HL-60 (cell line): ENCODE data around the gene NKX2-3.

Experiments used
- DNase-seq, 2 experiments: peaks; one replicate each; pipeline ENCODE4 v3.0.0-alpha.2; 2010 to 2020; ENCODE audit warnings: low read depth in 1 of 2, low spot score in 1 of 2
- H3K27ac ChIP-seq: fragments of 250-450 bp; sonication (Bioruptor Pico); replicated peaks from 2 replicates; pipeline ENCODE4 v1.5.1; 2020; ENCODE audit warnings: mild to moderate bottlenecking, moderate library complexity
- H3K27me3 ChIP-seq: fragments of 250-450 bp; sonication (Bioruptor Pico); 2 replicates; pipeline ENCODE4 v1.5.1; 2021; ENCODE audit warnings: mild to moderate bottlenecking, moderate library complexity; ENCODE audit not compliant: insufficient read depth, poor library complexity, severe bottlenecking
- H3K4me3 ChIP-seq: replicated peaks from 2 replicates; pipeline ENCODE4 v1.5.1; 2011; ENCODE audit warnings: mild to moderate bottlenecking, control low read depth, low read length; ENCODE audit not compliant: insufficient read depth
- CTCF ChIP-seq: IDR thresholded peaks from one replicate; pipeline ENCODE4 v1.5.1; 2011; ENCODE audit warnings: low read length, control low read depth, inconsistent platforms; ENCODE audit not compliant: insufficient read depth
- GABPA ChIP-seq: IDR thresholded peaks from 2 replicates; pipeline ENCODE4 v1.6.1; 2012; ENCODE audit warnings: low read depth
- POLR2AphosphoS5 ChIP-seq: IDR thresholded peaks from 2 replicates; pipeline ENCODE4 v1.6.1; 2012; ENCODE audit warnings: low read depth
- REST ChIP-seq: IDR thresholded peaks from 2 replicates; pipeline ENCODE4 v1.6.1; 2012; ENCODE audit warnings: low read depth; ENCODE audit not compliant: insufficient replicate concordance
- SPI1 ChIP-seq: IDR thresholded peaks from 2 replicates; pipeline ENCODE4 v1.6.1; 2012; ENCODE audit warnings: low read depth, mild to moderate bottlenecking, borderline replicate concordance

The NKX2-3 gene

GRCh38 chr10:99582255-99582770 is 49.6 kb downstream of the NKX2-3 start:
- TF ChIP-seq REST = no peak
- no peak for TF ChIP-seq SPI1
- TF ChIP-seq GABPA = no peak
- TF ChIP-seq CTCF = no peak
- TF ChIP-seq POLR2AphosphoS5 = no peak
- peaks cover 2% of the 10 kb centered on the region for H3K27me3 ChIP-seq
- DNase-seq = no peak
- H3K4me3 ChIP-seq = no peak overlapping the region
- H3K27ac ChIP-seq = no peak overlapping the region

- H3K4me3 ChIP-seq = no peak overlapping the region
- H3K27ac ChIP-seq = no peak overlapping the region
- no peak for DNase-seq
- H3K27me3 ChIP-seq = peaks cover 2% of the 10 kb centered on the region
- TF ChIP-seq SPI1 = no peak
- TF ChIP-seq POLR2AphosphoS5 = no peak
- TF ChIP-seq CTCF = no peak
- no peak for TF ChIP-seq GABPA
- no peak for TF ChIP-seq REST
Observed at GRCh38 chr10:99583687-99584086, 50.9 kb downstream of the NKX2-3 start.
